ENCODE measurements around the gene MRTFA.

MRTFA gene

DNA sequence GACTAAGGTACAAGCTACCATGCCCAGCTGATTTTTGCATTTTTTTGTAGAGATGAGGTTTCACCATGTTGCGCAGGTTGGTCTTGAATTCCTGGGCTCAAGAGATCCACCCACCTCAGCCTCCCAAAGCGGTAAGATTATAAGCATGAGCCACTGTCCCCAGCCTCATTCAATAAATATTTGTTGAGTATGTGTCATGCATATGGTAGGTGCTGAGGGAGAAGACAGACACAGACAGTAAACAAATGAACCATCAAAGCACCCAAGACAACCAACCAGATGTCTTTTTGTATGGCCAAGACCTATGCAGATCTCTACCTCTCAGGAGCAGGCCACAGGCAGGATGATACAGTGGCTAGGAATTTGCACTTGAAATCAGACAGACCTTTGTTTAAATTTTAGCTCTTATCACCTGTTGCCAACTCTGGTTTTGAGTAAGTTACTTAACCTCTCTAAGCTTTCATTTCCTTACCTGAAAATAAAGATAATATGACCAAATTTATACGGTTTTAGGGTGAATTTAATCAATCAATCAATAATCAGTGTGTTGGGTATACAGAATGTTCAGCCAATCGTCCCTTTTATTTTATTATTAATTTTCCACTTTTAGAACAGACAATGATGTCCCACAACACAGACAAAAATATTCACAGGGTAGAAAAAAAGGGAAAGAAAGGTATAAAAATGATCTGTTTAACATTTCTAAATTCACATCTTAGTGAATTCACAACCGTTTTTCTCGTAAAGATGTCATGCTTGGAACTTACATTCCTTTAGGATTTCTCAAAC, 137.9 kb downstream of the MRTFA start:
- DNase-seq (ENCODE audit: insufficient read length, low spot score) (no peak), FAIRE-seq (peak; percentile 58)
- TF ChIP-seq POLR2AphosphoS5 (IDR thresholded peaks at IDR 0.05; ENCODE audit: low read depth, low read length) (no peak), SPI1 (IDR thresholded peaks at IDR 0.05; ENCODE audit: low read depth, low read length) (0 out of 2 replicates have a peak, but pooled peaks have one; percentile 13)

GRCh38 chr22:40493441-40493840, 143.1 kb downstream of the MRTFA start:
- TF ChIP-seq POU2F2 (IDR thresholded peaks at IDR 0.05; ENCODE audit: low read depth, low read length): no peak
- no peak for TF ChIP-seq PAX5 (IDR thresholded peaks at IDR 0.05; ENCODE audit: insufficient read depth, low read length, severe bottlenecking)
- TF ChIP-seq POLR2AphosphoS5 (IDR thresholded peaks at IDR 0.05; ENCODE audit: low read depth, low read length): no peak
- no peak for TF ChIP-seq POLR2A (IDR thresholded peaks at IDR 0.05; ENCODE audit: low read depth, low read length)
- TF ChIP-seq SPI1 (IDR thresholded peaks at IDR 0.05; ENCODE audit: low read depth, low read length): no peak
- DNase-seq (ENCODE audit: insufficient read length, low spot score) (no peak), FAIRE-seq (no peak)

DNA sequence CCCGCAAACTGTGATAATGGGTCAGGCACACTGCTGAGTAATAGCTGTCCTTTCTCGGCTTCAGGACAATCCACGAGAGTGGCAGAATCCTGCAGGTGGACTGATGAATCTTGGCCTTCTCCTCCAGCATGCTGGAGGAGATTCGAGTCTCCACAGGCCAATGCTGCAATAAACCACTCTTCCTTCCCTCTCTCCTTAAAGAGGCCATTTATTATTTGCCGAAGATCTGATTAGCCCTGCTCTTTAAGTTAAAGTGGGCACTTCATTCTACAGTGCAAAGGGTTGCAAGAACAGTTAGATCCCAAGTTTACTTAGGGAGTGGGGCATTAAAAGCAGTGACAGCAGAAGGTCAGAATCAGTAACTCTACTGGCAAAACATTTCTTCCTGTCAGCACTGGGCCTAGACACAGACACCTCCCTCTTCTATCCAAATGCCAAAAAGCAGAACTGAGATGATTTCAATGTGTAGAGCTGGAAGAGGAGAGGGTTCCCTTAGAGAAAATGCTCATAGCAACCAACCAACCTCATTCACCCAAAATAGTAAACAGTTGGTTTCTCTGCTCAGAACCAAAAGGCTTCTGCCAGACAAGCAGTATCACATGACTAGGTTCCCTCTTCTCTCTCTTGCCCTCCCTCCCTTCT, 144.4 kb downstream of the MRTFA start:
- peak; percentile 96 for FAIRE-seq
- DNase-seq (ENCODE audit: insufficient read length, low spot score): peak; percentile 40
- TF ChIP-seq SPI1 (IDR thresholded peaks at IDR 0.05; ENCODE audit: low read depth, low read length) (peak; percentile 100), POU2F2 (IDR thresholded peaks at IDR 0.05; ENCODE audit: low read depth, low read length) (0 out of 2 replicates have a peak, but pooled peaks have one; percentile 39), TAF1 (IDR thresholded peaks at IDR 0.05; ENCODE audit: low read depth, low read length) (no peak), POLR2A (IDR thresholded peaks at IDR 0.05; ENCODE audit: low read depth, low read length) (no peak), POLR2AphosphoS5 (IDR thresholded peaks at IDR 0.05; ENCODE audit: low read depth, low read length) (no peak), PAX5 (IDR thresholded peaks at IDR 0.05; ENCODE audit: insufficient read depth, low read length, severe bottlenecking) (no peak)

GRCh38 chr22:40487663-40488249, 148.8 kb downstream of the MRTFA start:
- TF ChIP-seq POLR2AphosphoS5 (IDR thresholded peaks at IDR 0.05; ENCODE audit: low read depth, low read length) (no peak), TAF1 (IDR thresholded peaks at IDR 0.05; ENCODE audit: low read depth, low read length) (no peak), PAX5 (IDR thresholded peaks at IDR 0.05; ENCODE audit: insufficient read depth, low read length, severe bottlenecking) (no peak), POU2F2 (IDR thresholded peaks at IDR 0.05; ENCODE audit: low read depth, low read length) (no peak), SPI1 (IDR thresholded peaks at IDR 0.05; ENCODE audit: low read depth, low read length) (no peak), POLR2A (IDR thresholded peaks at IDR 0.05; ENCODE audit: low read depth, low read length) (no peak)
- FAIRE-seq (peak; percentile 83), DNase-seq (ENCODE audit: insufficient read length, low spot score) (no peak)

GRCh38 chr22:40486962-40487602, 149.4 kb downstream of the MRTFA start:
- TF ChIP-seq POLR2AphosphoS5 (IDR thresholded peaks at IDR 0.05; ENCODE audit: low read depth, low read length) (no peak), POLR2A (IDR thresholded peaks at IDR 0.05; ENCODE audit: low read depth, low read length) (no peak), TAF1 (IDR thresholded peaks at IDR 0.05; ENCODE audit: low read depth, low read length) (no peak)
- no peak for DNase-seq (ENCODE audit: insufficient read length, low spot score)
- no peak for FAIRE-seq

DNA sequence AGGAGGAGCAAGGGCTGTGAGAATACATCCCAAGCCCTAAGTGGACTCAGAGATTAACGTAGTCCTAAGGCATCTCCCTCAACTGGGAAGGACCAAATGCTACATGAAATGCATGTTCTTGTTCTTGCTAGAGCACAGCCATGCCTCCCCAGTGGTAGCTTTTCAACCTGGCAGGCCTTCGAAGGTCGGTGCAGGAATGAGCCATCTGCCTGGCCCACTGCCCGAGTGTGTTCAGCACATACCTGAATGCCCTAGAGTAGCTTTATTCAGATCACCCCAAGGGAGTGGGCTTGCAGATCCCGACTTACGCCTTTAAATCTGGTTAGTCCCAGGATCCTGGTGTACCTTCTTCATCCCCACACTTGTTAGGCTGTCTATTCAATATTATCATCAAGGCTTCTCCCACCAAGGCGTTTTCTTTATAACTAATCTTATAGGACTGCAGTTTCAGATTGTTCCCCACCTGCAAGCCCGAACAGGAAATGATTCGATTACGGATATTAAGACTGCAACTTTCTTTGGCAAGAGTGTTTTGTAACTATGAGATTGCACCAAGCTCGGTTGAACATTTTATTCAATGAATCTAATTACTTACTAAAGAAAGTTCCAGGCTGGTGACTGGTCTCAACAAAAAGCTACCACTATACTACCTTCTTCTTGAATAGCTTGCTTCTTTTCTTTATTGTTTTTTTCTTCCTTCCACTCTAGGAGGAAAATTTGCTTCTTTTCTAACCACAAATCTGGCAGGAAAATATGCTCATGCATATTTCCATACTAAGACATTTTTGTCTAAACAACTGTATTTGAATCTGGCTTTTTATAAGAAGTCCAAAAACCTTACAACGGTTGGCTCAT, 150.5 kb downstream of the MRTFA start:
- DNase-seq (ENCODE audit: insufficient read length, low spot score) (no peak), FAIRE-seq (peak; percentile 80)
- TF ChIP-seq PAX5 (IDR thresholded peaks at IDR 0.05; ENCODE audit: insufficient read depth, low read length, severe bottlenecking) (no peak), SPI1 (IDR thresholded peaks at IDR 0.05; ENCODE audit: low read depth, low read length) (no peak), TAF1 (IDR thresholded peaks at IDR 0.05; ENCODE audit: low read depth, low read length) (no peak), POLR2A (IDR thresholded peaks at IDR 0.05; ENCODE audit: low read depth, low read length) (no peak), POLR2AphosphoS5 (IDR thresholded peaks at IDR 0.05; ENCODE audit: low read depth, low read length) (no peak), POU2F2 (IDR thresholded peaks at IDR 0.05; ENCODE audit: low read depth, low read length) (no peak)

DNA sequence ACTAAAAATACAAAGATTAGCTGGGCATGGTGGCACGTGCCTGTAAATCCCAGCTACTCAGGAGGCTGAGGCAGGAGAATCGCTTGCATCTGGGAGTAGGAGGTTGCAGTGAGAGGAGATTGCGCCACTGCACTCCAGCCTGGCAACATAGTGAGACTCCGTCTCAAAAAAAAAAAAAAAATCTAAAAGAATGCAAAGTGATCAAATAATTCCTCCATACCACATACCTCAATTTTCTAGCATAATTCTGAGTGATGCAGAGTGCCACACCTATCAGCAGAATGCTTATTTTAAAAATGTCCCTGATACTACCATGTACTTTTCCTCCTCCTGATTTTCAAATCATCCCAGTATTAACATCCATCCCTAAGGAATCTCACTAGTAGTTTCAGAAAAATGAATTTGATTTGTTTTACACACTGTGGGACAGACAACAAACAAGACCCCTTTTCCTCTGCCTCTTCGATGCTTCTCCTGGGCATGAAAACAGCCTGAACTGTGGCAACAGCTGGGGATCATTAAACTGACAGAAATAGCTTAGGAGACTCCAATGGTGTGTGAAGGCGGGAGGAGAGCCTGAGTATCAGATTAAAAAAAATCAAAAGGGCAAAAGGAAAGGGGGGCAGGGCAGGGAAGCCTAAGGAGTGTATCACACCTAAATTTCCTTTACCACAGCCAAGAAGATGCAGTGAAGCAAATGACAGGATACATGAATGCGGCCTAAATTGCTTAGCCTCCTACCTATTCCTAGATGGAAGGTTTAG, 151.4 kb downstream of the MRTFA start:
- no peak for DNase-seq (ENCODE audit: insufficient read length, low spot score)
- FAIRE-seq: peak; percentile 20
- no peak for TF ChIP-seq POLR2A (IDR thresholded peaks at IDR 0.05; ENCODE audit: low read depth, low read length)
- no peak for TF ChIP-seq TAF1 (IDR thresholded peaks at IDR 0.05; ENCODE audit: low read depth, low read length)
- no peak for TF ChIP-seq PAX5 (IDR thresholded peaks at IDR 0.05; ENCODE audit: insufficient read depth, low read length, severe bottlenecking)
- TF ChIP-seq SPI1 (IDR thresholded peaks at IDR 0.05; ENCODE audit: low read depth, low read length): no peak

- TF ChIP-seq TAF1 (IDR thresholded peaks at IDR 0.05; ENCODE audit: low read depth, low read length) (no peak), POLR2A (IDR thresholded peaks at IDR 0.05; ENCODE audit: low read depth, low read length) (no peak), SPI1 (IDR thresholded peaks at IDR 0.05; ENCODE audit: low read depth, low read length) (no peak), POLR2AphosphoS5 (IDR thresholded peaks at IDR 0.05; ENCODE audit: low read depth, low read length) (no peak), PAX5 (IDR thresholded peaks at IDR 0.05; ENCODE audit: insufficient read depth, low read length, severe bottlenecking) (no peak), POU2F2 (IDR thresholded peaks at IDR 0.05; ENCODE audit: low read depth, low read length) (no peak)
- FAIRE-seq: no peak
- DNase-seq (ENCODE audit: insufficient read length, low spot score): no peak
Measured at GRCh38 chr22:40482886-40483285, 153.6 kb downstream of the MRTFA start.
